GM21723 (cell line): ENCODE data around the gene VPS72.

ENCODE experiments used
- ATAC-seq: cut with Tn5 transposase; IDR thresholded peaks from one replicate; pipeline ENCODE4 v1.9.1; 2021; ENCODE audit warnings: mild to moderate bottlenecking, moderate library complexity; ENCODE audit not compliant: unreplicated experiment

Gene VPS72

GRCh38 chr1:151146072-151146411 lies 44.0 kb downstream of the VPS72 start:
- ATAC-seq, result peak; percentile 8

DNA sequence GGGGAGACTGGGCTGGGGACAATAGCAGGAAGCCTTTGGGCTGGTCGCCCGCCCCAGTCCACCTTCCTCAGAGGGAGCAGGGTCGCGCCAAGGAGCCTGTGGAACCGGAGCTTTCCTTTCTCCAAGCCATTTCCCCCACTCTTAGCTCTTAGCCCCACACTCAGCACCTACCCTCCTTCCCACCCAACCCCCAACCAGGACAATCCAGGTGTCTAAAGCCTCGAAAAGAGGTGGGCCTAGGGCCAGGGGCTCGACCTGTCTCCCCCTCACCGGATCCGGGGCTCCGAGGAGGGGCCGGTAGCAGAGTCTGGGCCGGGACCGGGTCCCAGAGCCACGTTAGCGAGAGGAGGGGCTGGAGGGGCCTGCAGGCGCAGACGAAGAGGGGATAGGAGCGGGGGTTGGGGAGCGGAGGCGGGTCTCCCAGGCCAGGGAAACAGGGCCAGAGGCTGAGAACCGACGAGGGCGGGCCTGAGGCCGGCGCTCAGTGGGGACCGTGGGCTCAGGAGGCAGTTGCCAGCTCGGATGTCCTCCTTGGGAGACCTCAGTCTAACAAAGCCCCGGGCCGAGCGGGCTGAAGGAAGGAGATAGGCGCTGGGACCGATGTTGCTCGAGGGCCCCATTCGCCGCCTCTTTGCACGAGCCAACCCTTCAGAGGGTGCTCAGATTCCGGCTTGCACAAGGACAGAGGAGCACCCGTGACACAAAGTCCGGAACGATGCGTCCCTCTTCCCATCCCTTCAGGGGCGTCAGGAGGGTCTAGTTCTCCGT lies 44.5 kb downstream of the VPS72 start:
- ATAC-seq, result no peak

DNA sequence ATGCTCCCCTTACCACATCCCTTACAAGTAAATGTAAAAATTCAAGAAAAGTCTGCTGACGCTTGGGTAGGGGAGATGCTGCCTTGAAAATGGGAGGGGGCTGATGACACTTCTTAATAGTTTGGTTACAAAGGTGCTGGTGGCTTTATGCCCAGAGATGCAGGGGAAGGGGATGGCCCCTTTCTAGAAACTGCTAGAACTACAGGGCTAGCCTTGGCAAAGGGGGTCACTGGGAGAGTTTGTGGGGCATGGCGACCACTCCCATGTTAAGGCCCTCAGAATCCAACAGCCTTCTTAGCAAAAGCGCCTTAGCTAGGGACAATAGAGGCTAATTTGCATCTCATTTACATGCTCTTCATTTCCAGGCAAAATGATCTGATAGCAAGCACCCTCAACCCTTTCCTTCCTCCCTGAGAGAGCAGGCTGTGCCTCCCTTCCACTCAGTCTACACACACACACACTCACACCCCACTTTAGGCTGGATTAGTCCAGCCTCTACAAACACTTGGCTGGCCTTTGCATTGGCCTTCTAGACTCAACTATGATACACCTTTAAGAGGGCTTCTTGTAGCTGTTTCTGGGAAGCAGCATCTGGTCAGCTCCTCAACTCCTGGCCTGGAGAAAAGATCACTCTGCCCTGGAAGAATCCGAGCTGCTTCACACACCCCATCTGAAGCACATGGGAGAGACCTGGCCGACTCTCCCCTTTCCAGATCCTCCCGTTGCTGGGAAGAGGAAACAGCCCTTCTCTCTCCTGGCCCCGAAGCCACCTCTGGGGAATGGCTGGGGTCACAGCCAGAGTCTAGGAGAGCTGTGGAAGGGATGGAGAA lies 45.3 kb downstream of the VPS72 start:
- no peak for ATAC-seq

GRCh38 chr1:151143986-151144385 lies 46.0 kb downstream of the VPS72 start:
- no peak for ATAC-seq

DNA sequence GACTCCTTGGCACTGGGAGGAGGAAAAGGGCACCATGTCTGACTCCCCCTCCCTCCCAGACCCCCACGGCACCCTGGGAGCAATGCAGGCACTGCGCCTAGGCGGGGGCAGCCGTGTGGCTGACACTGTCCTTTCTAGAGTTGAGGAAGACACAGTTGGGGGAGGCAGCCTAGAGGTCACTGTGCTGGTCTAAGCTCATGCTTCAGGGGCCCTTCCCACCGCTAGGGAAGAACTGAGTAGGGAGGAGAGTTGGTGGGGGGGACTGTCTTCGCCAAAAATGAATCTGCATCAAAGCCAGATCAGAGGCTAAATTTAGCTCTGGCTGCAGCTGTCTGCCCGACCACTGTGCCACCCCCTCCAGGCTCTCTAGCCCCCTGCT lies 47.0 kb downstream of the VPS72 start:
- no peak for ATAC-seq

DNA sequence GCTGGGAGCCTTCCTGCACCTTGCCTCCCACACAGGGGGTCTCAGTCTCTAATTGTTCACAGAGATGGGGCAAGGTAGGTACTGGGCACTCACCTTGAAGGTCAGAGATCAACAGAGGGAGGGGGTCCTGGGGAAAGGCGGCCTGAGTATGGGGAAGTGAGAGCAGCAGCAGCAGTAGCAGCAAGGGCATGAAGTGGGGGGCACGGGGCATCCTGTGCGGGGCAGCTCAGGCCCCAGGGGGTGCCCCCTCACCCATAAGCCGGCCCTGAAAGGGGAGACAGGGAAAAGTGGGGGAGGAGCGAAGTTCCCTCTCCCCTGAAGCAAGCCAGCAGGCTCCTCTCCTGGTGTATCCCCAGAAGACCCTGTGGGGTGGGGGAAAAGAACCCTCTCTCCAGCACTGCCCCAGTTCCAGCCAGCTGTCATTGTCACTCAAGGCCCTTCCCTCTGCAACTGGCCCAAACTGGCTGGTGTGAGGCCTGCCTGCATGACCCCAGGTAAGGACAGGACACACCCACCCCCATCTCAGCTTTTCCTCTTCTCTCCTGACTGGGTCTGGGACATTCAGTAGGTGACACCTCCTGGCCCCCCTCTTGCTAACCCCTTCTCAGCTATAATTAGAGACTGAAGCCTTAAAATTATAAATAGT lies 47.5 kb downstream of the VPS72 start:
- no peak for ATAC-seq

- ATAC-seq, result no peak
Observed at GRCh38 chr1:151137789-151138188, 52.2 kb downstream of the VPS72 start.

DNA sequence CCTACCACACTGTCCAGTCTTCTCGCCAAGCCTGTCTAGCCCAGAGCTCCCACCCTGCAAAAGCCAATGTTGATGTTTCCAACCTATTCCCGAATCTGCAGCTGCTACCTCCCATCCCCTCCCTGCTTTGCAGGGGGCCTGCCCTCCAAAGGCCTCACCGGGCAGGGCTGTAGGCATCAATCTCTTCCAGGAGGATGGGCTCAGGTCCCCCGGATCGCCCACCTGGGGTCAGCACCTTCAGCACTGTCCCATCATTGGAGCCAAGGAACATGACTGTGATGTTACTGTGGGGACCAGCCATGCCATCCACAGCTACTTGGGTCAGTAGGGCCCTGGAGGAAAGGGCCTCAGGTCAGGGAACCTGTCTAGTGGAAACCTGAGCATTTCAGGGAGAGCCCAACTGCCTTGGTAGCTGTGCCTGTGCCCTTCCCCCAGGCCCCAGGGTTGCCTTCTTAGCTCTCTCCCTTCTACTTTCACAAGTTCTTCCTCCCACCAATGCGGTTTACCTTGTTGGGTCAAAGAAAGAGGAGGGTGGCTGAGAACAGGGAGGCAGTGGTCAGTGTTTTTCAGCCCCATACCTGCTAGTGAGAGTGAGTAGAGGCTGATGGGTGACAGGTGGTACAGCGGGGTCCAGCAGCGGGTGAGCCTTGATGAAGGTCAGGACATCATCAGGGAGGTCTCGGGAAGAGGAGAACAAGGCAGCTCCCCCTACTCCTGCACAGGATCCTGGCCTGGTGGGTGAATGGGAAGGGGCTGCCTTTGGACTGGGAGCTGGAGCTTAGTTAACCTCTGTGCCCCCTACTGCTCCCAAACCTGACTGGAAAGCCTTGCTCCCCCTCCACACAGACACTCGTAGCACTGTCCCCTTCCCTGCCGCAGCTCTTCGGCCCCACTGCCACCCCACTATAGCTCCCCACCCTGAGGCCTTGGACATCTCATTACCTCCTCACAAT lies 54.3 kb downstream of the VPS72 start:
- no peak for ATAC-seq

- no peak for ATAC-seq
Observed at GRCh38 chr1:151134991-151135390, 55.0 kb downstream of the VPS72 start.

- no peak for ATAC-seq
Observed at GRCh38 chr1:151134396-151134795, 55.6 kb downstream of the VPS72 start.

DNA sequence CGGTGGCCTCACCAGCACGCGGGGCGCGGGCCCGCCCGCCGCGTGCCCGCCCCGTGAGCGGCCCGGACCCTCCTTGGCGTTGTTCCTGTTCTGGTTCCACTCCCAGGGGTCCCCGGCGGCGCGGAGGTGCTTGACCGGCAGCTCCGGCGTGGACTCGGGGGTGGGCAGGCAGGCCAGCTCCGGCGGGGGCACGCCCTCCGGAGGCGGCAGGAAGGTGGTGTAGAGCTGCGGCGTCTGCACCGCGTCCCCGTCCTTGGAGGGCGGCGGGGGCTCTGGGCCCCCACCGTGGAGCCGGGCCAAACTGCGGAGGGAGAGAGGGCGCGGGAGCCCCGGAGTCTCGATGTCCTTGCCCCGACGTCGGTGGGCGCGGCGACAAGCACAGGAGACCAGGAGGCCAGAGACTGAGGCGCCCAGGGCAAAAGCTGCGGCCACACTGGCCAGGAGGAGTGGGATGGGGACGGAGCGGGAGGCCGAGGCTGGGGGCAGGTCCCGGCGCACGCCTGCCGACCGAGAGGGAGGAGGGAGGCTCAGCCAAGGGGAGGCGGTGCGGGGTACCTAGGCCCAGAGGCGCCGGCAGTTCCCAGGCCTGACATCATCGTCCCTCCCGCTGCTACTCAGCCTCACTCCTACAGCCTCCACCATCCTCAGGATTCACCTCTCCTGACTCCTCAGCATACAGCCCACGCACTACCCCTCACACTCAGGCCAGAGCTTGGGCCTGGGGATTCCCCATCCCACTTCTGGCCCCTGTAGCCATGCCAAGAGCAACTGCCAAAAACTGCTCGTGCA lies 56.8 kb downstream of the VPS72 start:
- ATAC-seq, result no peak

DNA sequence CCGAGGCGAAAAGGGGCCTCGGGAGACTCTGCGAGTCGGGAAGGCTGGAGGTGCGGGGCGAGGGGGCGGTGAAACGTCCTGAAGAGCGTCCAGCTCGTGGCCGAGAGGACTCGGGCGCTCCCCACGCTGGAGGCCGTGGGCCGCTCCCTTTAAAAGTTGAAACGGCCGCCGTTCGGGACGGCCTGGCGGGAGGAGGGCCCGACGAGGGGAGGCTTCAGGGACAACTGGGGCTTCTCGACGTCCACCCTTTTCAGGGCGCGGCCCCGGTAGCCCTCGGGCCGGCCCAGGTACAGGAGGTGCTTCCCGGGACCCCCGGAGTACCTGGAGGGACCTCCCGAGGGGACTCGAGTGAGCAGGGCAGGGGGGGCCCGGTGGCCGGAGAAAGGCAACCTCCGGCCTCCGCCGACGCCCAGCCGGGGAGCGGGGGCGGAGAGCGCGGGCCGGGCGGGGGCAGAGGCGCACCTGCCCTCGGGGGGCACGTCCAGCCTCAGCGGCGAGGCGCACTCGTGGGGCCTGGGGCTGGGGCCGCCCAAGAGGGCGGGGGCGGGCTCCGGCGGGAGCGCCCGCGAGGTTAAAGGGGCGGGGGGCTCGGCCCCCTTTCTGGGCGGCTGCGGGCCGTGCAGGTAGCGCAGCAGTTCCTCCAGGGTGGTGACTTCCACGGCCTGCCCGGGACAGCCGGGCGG lies 57.5 kb downstream of the VPS72 start:
- no peak for ATAC-seq

- ATAC-seq, result no peak
Observed at GRCh38 chr1:151131701-151132334, 58.2 kb downstream of the VPS72 start.

GRCh38 chr1:151130987-151131586 lies 58.9 kb downstream of the VPS72 start:
- ATAC-seq, result peak; percentile 83

DNA sequence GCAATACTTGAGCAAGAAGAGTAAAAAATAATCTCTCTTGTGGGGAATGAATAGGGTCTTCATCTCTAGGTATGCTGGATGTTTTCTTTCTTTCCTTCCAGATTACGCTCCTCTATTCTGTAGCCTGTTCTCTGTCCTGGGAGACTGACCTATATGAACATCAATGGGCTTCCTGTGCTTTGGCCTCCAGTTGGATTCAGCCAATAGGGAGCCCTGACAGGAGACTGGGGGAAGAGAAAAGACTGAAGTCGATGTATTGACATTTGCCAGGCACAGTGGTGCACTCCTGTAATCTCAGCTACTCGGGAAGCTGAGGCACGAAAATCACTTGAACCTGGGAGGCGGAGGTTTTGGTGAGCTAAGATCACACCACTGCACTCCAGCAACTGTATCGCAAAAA lies 61.2 kb downstream of the VPS72 start:
- ATAC-seq, result no peak
